Heart right ventricle (tissue), 16 donors: ENCODE data around the gene IGF2R. TPM values are rescaled to one million over a fixed set of nuclear protein-coding genes. Genes with fewer than 3 reads are reported as not detected.

Experiments
- ATAC-seq, 8 donors: fragments of 200-7000 bp; cut with Tn5 transposase; one replicate each; pipeline ENCODE4 v1.9.1; 2020; ENCODE audit warnings: mild to moderate bottlenecking in 8 of 8, moderate library complexity in 8 of 8, moderate number of reproducible peaks in 1 of 8
- DNase-seq, 2 donors: peaks; one replicate each; pipeline ENCODE4 v3.0.0-alpha.2; 2020
- H3K27ac ChIP-seq, 10 donors: fragments of 200-600 bp; sonication (generic) in 2 of 10; one replicate each; pipeline versions ENCODE4 v1.5.0 to v1.8.0; 2020 to 2022; ENCODE audit warnings: mild to moderate bottlenecking in 3 of 10
- H3K27me3 ChIP-seq, 7 donors: fragments of 200-600 bp; one replicate each; pipeline ENCODE4 v1.8.0; 2021 to 2022; ENCODE audit warnings: mild to moderate bottlenecking in 2 of 7
- H3K36me3 ChIP-seq, 9 donors: fragments of 200-600 bp; sonication (generic) in 1 of 9; one replicate each; pipeline versions ENCODE4 v1.5.0 to v1.8.0; 2020 to 2022; ENCODE audit warnings: mild to moderate bottlenecking in 2 of 9
- H3K4me1 ChIP-seq, 9 donors: fragments of 200-600 bp; sonication (generic) in 1 of 9; one replicate each; pipeline versions ENCODE4 v1.5.0 to v1.8.0; 2020 to 2022; ENCODE audit warnings: mild to moderate bottlenecking in 4 of 9
- H3K4me3 ChIP-seq, 10 donors: fragments of 200-600 bp; sonication (generic) in 2 of 10; one replicate each; pipeline versions ENCODE4 v1.5.0 to v1.8.0; 2020 to 2022; ENCODE audit warnings: mild to moderate bottlenecking in 7 of 10, moderate library complexity in 2 of 10
- H3K9me3 ChIP-seq, 11 donors: fragments of 200-600 bp in 10 of 11; sonication (generic) in 2 of 11; one replicate each; pipeline versions ENCODE4 v1.5.0 to v1.8.0; 2013 to 2022; ENCODE audit warnings: mild to moderate bottlenecking in 2 of 11, control low read depth in 1 of 11, moderate library complexity in 1 of 11
- CTCF ChIP-seq, 9 donors: fragments of 200-600 bp; sonication (generic) in 2 of 9; IDR thresholded peaks; one replicate each; pipeline versions ENCODE4 v1.5.0 to v1.8.0; 2021 to 2022; ENCODE audit warnings: antibody characterized with exemption in 9 of 9, mild to moderate bottlenecking in 5 of 9, moderate library complexity in 1 of 9
- WGBS, 2 donors: extraction: QIAGEN DNeasy Blood & Tissue Kit; methylation state at CpG; one replicate each; pipeline ENCODE4 v1.1.7; 2013; ENCODE audit warnings: inconsistent platforms in 1 of 2; 5-methylcytosine and 5-hydroxymethylcytosine counted together
- intact Hi-C, 10 donors: fragments of 100-400 bp; cut with DNase I; formaldehyde crosslinking; loops; one replicate each; pipeline versions ENCODE4 v1.11.1 to v1.14.2; 2022
- polyA plus RNA-seq, 2 donors: library from polyadenylated mRNA; stranded (reverse); fragments of 200-250 nt; gene quantifications; one replicate each; pipeline ENCODE4 v1.2.3, GENCODE V29; 2013
- total RNA-seq, 10 donors: library from RNA; stranded (reverse); fragmentation: NEBNext Ultra II Directional in 3 of 10; extraction: Animal tissue kit (Norgen Biotek cat#: 25700) in 3 of 10; gene quantifications; one replicate each; pipeline versions ENCODE4 v1.2.1 to v1.2.4, GENCODE V29; 2021 to 2023
- donor health status: Arrhythmogenic right ventricular cardiomyopathy.
- donor health status: ischemic (EF 13 %, LVEDD 7.1; RV severe dilation, severe dysfunction).
- donor health status: healthy with polysubstance abuse.
- donor health status: DM: no; HTN: yes; CAD: no.
- donor health status: DM: no; HTN: no; CAD: no.
- donor health status: ischemic (EF 25% LVEDD 6.9; RV normal size, moderate dysfunction).
- donor health status: ischemic (EF 25% LVEDD 5.7; RV mildly dilated, moderate dysfunction).
- donor health status: healthy.
- donor health status: DM: yes; HTN: yes; CAD: no.
- donor health status: Ischemic cardiomyopathy.
- donor health status: ischemic (EF 35%, LVEDD 5.7; RV mildly dilated, moderate dysfunction).
- donor health status: nonischemic (EF 11% LVEDD 7.7; RV severe dilation, severe dysfunction).
- donor health status: DM: yes; HTN: yes; CAD: no.
- donor health status: PGD.
- donor health status: ischemic (EF 29% LVEDD 5.4; RV normal size, mild dysfunction).
- donor health status: nonischemic (EF 23%, LVEDD 6.1; RV moderate dilation, normal function).

IGF2R gene
- total and polyA plus RNA-seq, 12 donors = 13.7 to 95.6 (median 70.2) TPM

GRCh38 chr6:159977255-159977903 is 8.5 kb downstream of the IGF2R start:
- Histone ChIP-seq H3K27ac (peak overlapping the region in 9 of 10 donors; percentile 55 to 85 (median 72)), H3K4me3 (peak overlapping the region in 2 of 10 donors; percentile 2), H3K36me3 (no peaks in the 10 kb centered on the region), H3K27me3 (no peaks in the 10 kb centered on the region), H3K4me1 (peaks cover 27 to 100% (median 84%) of the 10 kb centered on the region in 9 donors), H3K9me3 (no peaks in the 10 kb centered on the region)
- peak; percentile 67 to 85 for DNase-seq
- ATAC-seq = peak; percentile 38 to 67 (median 54)
- intact Hi-C loops = loop anchor here in 6 of 10 donors (2.0 to 10.0 kb wide), 6 partner anchors 47 to 253 kb away; partner anchors contain the start of gene WTAP (in 1 of the 6)
- no peak for TF ChIP-seq CTCF (IDR thresholded peaks at IDR 0.05)
- whole genome bisulfite sequencing, 2 donors = 27 to 29% methylated on average over 14 of the region's 14 CpGs

GRCh38 chr6:159977904-159978268 is 9.0 kb downstream of the IGF2R start:
- ATAC-seq = no peak

GRCh38 chr6:159978291-159979135 is 9.6 kb downstream of the IGF2R start:
- no peak overlapping the region for H3K4me3 ChIP-seq
- intact Hi-C loops = loop anchor here in 6 of 10 donors (5.0 to 10.0 kb wide), 5 partner anchors 46 to 254 kb away; partner anchors contain the start of gene WTAP (in 1 of the 6)
- no peak for TF ChIP-seq CTCF (IDR thresholded peaks at IDR 0.05)
- H3K4me1 ChIP-seq = peaks cover 23 to 100% (median 84%) of the 10 kb centered on the region in 9 donors
- H3K36me3 ChIP-seq = no peaks in the 10 kb centered on the region
- no peaks in the 10 kb centered on the region for H3K27me3 ChIP-seq
- peak in 5 of 8 donors; percentile 12 to 46 (median 33) for ATAC-seq
- WGBS, 2 donors = 40% methylated on average over 13 of the region's 13 CpGs
- DNase-seq = no peak
- H3K9me3 ChIP-seq = no peaks in the 10 kb centered on the region
- peak overlapping the region in 9 of 10 donors; percentile 55 to 85 (median 72) for H3K27ac ChIP-seq

More at GRCh38 chr6:159977904-159978268, 9.0 kb downstream of the IGF2R start:
- DNase-seq = no peak
- H3K27ac ChIP-seq = peak overlapping the region in 9 of 10 donors; percentile 55 to 85 (median 72)
- H3K9me3 ChIP-seq = no peaks in the 10 kb centered on the region
- peaks cover 22 to 100% (median 84%) of the 10 kb centered on the region in 9 donors for H3K4me1 ChIP-seq
- 52 to 59% methylated on average over 8 of the region's 8 CpGs for WGBS, 2 donors
- no peak overlapping the region for H3K4me3 ChIP-seq
- intact Hi-C loops = loop anchor here in 6 of 10 donors (2.0 to 10.0 kb wide), 6 partner anchors 47 to 253 kb away; partner anchors contain the start of gene WTAP (in 1 of the 6)
- no peaks in the 10 kb centered on the region for H3K27me3 ChIP-seq
- no peaks in the 10 kb centered on the region for H3K36me3 ChIP-seq
- no peak for TF ChIP-seq CTCF (IDR thresholded peaks at IDR 0.05)
